HG03045 (cell line): ENCODE data around the gene ARHGEF10L.

Experiments used
- ATAC-seq: cut with Tn5 transposase; IDR thresholded peaks from one replicate; pipeline ENCODE4 v1.9.1; 2021; ENCODE audit warnings: mild to moderate bottlenecking, moderate library complexity; ENCODE audit not compliant: unreplicated experiment

The ARHGEF10L gene

DNA sequence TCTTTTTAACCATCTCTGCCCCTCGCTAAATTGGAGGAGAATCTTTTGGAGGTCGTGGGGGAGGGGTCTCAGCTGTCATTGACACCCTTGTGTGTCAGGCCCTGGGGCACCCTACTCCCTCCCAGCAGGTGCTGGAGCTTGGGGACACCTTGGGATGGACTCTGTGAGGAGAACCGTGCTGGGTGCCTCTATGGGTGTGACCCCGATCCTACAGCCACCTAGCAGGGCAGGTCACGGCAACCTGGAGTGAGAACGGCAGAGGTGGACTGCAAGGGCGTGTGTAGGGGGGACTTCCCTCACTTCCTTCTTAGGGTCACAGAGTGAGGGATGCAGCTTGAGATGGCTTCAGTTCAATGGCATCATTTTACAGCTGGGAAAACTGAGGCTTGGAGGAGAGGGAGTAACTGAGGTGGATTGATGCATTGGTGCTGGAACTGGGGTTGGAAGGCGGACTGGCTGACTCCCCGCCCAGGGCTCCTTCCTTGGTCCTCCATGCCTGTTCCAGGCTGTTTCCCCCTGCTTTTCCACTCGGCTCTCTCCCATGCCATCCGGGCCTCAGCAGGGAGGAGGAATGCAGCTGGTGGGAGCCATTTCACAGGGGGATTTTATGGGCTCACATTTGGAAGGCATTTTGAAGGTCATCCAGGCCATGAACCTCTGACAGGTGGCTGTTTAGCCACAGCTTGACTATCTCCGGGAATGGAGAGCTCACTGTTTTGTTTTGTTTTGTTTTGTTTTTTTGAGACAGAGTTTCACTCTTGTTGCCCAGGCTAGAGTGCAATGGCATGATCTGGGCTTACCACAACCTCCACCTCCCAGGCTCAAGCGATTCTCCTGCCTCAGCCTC, 18.8 kb upstream of the ARHGEF10L start:
- ATAC-seq: no peak

DNA sequence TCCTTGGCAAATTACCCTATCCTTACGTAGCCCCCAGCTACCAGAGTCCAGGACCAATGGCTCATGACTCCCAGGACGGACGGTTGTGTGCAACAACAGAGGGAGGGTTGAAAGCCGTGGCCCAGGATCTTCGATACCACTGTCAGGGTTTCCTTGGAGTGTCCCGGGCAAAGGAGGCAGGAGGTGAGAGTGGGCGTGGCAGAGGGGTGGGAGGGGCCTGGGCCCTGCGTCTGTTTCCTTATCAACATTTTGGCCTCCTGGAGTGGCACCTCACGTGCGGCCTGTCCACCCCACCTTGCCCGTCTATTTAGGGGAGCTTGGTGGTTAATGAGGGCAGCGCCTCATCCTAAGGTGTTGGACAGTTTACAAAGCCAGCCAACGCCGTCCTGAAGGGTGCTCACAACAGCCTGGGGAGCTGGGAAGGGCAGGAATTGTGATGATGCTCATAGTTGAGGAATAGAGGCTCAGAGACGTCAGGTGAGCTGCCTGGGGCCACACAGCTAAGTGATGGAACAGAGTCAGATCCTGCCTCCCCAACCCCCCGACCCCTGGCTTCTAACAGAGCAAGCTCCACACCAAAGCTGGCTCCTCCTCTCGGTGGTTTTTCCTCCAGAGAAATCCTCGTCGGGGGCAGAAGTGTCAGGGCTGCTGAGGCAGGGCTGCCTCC, 17.4 kb upstream of the ARHGEF10L start:
- no peak for ATAC-seq

DNA sequence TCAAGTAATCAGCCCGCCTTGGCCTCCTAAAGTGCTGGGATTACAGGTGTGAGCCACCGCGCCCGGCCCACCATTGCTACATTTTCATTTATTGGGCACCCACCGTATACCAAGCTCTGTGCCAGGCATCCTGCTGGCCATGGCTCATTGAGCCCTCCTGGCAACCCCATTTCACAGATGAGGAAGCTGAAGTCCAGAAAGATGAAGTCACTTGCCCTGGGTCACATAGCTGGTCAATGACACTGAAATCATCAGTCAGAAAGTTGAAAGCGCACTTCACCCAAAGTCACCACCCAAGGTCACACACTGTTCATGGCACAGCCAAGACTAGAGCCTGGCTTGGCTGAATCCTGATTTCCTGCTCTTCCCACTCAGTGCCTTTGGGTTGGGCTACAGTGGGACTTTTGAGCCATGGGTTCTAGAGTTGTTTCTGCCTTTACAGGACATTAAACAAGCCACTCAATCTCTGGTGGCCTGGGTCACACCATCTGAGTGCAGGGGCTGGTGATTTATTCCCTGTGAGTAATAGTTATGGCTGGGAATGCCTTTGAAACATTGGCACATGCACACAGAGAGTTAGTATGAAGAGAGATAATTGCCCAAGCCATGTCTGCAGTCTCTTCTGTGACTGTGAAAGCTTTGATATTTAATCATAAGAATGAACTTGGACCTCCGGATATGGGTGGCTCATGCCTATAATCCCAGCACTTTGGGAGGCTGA, 16.0 kb upstream of the ARHGEF10L start:
- no peak for ATAC-seq

DNA sequence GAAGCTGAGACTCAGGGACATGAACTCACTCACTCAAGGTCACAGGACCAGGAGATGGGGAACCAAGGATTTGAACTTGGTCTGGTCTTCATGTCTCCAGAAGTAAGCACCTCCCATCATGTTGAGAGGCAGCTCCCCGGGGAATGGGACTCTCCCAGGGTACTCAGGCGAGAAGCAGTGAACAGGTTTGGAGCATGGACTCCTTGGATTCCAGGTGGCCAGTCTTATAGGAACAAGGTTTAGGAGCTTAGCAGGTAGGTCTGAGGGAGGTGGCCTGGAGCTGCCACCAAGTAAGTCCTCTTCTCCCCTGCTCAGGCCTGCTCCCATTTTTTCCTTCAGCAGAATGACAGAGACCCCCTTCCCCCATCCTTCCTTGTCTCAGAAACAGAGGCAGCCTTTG, 14.9 kb upstream of the ARHGEF10L start:
- ATAC-seq: no peak

DNA sequence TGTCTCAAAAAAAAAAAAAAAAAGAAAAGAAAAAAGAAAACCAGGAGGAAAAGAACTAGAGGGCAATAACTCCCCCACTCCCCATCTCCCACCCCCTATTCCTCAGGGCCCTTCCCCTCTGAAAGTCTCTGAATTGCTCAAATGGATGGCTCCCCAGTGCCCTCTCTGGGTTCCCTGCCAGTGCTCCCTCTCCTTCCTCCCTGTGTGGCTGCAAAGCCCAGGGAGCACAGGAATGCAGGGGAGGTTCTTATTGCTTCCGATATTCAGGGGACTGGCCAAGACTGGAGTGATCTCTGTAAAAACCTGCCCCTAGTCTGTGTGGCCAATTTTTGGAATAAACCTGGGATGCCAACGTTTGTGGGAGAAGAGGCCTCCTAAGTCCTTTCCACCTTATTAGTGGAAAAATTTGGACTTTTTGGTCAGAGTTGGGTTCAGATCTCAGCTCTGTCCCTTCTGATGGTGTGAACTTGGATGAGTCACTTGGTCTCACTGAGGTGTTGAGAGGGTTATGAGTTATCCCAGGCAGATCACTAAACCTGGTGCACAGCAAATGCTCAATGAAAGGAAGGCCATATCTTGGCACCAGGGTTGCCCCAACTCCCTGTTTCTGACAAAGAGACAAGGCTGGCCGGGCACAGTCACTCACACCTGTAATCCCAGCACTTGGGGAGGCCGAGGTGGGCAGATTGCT, 13.4 kb upstream of the ARHGEF10L start:
- no peak for ATAC-seq

DNA sequence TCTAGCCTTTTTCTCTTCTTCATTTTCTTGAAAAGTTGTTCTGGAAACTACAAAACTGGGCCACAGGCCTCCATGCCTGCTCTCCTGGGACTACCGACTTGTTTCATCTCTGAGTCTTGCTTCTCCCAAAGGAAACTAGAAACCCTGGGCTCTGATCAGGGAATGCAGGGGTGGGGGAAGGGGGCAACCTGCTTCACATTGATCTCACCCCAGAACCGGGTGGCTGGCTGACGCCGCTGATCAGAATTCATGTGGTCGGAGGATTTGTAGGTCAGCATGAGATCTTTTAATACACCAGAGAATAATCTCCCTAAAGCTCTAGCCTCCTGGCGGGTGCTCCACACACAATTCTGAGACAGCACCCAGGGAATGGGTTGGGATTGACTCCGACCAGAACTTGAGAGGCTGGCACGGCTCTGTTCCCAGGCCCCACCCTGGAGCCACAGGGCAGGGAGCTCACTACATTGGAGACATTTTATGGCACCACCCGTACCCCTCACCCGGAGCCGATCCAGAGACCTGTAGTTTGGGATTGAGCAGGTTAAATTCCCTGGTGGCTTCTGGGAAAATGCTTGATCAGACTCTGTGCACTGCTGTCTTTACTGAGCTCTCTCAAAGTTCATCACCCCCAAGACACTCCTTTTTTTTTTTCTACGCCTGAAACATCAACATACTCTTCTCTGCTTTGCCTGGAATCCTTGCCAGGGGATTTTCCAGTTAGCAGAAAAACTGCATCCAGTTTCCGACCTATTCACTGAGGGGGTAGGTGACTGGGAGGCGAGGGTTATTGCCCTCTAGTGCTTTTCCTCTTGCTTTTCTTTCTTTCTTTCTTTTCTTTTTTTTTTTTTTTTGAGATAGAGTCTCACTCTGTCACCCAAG, 12.2 kb upstream of the ARHGEF10L start:
- ATAC-seq: no peak

DNA sequence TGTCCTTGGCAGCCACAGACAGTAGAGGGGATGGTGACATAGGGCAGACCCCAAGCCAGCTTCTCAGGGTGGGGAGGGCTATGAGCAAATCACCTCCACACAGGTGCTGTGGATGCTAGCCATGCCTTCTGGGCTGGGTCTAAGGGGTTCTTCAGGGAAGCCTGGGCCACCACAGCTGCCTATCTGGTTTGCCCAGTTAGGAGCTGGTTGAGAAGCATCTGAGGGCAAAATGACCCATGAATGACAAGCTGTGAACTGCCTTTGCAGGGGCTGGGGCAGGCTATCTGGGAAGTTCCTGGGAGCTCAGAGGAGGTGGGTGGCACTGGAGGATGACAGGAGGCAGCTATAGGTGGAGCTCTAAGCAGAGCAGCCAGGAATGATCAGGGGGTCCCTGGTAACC, 10.1 kb upstream of the ARHGEF10L start:
- no peak for ATAC-seq

DNA sequence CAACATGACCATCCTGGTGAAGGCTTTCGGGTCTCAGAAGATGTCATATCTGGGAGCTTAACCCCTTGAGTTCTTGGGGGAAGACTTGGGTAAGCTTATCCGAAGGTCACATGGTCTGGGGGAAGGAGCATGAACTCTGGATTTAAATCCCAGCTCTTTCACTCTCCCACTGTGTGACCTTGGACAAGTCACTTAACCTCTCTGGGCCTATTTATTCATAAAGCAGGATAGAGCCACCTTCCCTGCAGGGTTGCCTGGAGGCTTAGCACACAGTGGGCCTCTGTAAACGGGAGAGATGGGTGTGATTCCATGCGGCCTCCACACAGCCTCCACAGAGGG, 8.2 kb upstream of the ARHGEF10L start:
- ATAC-seq: no peak

DNA sequence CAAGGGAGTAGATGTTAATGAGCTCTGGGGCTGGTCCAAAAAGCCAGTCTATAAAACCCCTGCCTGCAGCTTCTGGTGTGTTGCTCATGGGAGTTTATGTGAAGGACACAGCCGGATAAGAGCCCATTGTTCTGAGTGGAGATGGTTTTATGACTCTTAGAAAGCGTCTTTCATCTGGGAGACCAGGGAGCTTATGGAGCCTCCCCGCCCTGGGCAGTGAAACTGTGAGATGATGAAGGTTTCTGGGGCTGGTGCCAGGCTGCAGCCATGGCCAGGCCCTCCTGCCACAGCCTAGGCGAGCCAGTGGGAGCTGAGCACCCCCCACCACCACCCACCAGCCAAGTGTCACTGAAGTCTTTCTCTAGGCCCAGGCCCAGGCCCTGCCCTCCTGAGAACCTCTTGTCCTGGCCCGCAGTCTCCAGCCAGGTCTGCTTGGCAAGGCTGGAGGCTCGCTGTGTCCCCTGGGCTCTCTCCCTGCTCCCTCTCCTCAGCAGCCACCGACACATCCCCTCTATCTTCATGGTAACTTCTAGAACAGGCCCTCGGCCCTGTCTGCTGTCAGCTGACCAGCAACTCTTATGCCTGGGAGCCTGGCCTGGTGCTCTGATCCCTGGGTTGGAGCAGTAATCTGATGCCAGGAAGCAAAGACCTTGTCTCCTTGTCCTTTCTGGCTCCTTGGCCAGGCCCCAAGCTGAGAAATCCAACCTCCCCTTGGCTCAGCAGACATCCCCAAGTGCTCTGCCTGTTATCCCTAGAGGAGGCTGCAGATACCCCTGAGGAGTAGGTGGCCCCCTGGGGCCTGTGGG, 7.6 kb upstream of the ARHGEF10L start:
- no peak for ATAC-seq

DNA sequence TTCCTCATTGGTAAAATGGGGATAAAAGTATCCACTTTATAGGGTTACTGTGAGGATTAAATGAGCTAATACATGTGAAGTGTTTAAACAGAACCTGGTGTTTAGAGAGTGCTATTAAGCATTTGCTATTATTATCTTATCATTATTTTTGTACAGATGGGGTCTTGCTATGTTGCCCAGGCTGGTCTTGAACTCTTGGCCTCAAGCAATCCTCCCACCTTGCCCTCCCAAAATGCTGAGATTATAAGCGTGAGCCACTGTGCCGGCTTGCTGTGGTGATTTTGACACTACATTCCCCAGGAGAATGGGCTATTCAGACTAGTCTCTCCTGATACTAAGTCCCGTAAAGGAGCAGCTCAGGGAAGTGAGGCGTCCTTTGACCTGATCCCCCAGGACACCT, 6.3 kb upstream of the ARHGEF10L start:
- no peak for ATAC-seq

DNA sequence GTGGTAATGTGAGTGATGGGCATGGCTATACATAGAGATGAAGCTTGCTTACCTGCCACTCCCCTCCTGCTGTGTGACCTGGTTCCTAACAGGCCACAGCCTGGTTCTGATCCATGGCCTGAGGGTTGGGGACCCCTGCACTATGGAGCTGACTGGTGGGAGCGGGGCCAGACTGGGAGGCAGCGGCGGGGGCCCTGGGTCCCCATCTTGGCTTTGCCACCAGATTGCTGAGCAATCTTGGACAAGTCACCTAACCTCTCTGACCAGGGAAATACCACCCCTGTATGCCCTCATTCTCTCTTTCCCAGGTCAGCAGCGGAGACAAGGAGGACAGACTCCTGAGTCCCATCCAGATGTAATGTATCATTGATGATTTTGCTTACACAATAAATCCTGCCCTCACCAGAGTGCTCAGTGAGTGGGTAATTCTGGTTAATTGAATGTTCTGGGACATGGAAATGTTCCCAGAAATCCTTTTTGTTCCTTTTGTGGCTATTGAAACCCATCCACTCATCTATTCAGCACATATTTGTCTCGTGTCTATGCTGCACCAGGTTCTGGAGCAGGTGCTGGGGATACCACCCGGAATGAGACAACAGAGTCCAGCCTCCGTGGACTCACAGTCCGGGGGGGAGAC, 4.1 kb upstream of the ARHGEF10L start:
- no peak for ATAC-seq

DNA sequence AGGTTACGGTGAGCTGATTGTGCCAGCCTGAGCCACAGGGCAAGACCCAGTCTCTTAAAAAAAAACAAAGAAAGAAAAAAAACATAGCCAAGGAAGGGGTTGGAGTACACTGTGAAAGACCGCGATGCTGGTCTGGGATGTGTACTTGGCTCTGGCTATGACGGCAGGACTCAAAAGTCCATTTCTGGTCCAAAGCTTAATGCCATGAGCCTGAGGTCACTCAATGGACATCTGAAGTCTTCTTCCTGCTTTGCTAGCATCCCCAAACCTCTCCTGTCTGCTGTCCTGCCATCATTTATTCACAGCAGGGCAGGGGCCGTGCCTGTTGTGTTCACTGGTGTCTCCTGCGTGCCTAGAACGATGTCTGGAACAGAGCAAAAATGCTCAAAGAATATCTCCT, 1.5 kb upstream of the ARHGEF10L start:
- ATAC-seq: no peak

DNA sequence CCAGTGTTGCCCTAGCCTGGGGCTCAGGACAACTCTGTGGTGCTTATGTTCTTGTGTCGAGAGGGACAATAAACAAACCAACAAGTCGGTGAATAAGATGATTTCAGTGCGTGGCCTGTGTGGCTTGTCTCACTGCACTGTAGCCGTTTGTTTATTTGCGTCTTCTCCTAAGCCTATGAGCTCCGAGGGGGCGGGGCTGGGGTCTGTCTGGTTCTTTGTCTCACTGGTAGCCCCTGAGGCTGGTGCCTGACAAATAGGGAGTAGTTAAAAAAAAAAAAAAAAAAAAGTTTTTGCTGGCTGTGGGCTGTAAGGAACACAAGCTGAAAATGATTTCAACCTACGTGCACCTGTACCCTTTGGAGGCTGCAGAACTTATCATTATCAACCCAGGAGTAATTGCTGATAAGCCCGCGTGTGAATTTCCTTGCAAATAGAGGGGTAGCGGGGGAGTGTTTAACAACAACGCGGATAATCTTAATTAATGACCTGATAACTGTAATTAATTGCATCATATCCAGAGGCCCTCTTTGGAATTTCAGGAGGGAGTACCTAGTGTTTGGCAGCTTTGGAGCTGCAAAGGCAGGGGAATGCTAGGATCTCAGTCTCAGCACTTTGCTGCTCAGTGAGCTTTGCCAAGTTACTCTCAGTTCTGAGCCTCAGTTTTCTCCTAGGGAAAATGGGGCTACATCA, 925 bp upstream of the ARHGEF10L start:
- no peak for ATAC-seq

DNA sequence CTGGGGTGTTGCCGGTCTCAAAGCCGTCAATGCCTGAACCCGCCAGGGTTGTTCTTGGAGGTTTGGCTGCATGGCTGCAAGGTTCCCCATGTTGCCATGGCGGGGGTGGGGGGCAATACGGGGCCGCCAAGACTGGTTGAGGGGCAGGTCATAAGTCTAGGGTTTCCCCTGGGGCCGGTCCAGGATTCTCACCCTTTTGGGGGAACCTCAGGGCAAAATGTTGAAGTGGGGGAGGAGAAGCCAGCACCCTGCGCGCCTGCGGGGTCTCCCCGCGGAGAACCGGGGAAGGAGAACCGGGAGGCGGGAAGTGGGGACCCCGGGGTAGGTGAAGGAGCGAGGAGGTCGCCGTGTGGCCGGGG, 401 bp upstream of the ARHGEF10L start:
- no peak for ATAC-seq

DNA sequence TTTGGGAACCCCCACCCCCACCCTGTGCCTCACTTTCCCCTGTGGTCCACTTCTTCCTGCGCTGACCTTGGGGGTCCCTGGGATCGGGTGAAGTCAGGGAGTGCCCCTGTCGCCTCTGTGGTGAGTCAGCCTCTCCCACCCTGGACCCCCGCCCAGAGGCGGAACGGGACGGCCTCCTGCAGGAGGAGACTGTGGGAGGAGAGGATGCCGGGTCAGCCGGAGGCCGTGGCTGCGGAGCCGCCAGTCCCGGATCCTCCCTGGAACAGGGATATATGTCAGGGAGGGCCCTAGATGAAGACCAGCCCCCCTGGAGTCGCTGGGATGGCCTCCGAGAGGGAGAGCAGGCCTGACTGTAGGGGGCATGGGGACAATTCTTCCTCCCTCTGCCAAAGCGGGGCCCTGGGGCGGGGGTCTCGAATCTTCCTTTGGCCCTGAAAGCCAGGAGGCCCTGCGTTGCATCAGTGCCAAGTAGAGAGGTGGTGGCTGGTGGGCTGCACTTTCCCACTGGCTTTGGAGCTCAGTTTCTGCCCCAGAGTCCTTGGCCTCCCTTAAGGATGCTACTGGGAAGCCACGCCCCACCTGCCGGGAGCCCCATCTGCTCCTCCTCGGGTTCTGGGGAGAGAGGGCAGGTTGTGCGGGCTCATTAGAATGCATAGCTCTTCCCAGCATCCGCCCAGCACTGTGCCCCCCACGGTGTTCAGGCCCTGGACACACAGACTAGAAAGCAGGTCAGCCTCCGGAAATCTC, 930 bp downstream of the ARHGEF10L start:
- no peak for ATAC-seq

DNA sequence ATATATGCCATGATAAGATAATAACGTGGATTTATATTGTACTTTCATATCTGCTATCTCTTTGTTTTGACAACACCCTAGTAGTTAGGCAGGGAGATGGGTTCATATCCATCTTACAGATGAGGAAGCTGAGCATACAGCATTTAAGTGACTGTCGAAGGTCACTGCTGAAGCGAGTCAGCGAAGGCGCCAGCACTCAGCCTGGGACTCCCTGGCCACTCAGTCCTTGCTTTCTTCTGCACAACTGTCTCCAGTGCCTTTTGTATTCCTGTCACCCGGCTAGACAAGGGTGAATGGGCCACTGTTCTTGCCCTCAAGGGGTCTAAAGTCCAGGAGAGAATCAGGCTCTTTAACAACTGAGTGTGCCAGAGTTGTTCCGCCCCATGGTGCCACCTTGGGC, 3.1 kb downstream of the ARHGEF10L start:
- ATAC-seq: no peak

DNA sequence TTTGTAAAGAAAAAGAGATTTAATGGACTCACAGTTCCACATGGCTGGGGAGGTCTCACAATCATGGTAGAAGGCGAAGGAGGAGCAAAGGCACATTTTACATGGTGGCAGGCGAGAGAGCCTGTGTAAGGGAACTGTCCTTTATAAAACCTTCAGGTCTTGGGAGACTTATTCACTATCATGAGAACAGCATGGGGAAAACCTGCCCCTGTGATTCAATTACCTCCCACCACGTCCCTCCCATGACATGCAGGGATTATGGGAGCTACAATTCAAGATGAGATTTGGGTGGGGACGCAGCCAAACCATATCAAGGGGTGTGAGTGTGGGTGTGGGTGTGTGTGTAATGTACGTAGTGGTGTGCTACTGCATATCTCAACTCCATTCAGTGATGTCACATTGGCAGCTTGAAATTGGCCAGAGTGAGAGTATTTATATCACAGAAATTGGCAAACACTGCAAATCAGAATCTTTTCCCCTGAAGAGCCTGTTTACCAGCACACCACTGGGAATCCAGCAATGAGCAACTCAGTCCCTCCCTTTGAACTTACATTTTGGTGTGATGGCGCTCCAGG, 5.4 kb downstream of the ARHGEF10L start:
- ATAC-seq: no peak

DNA sequence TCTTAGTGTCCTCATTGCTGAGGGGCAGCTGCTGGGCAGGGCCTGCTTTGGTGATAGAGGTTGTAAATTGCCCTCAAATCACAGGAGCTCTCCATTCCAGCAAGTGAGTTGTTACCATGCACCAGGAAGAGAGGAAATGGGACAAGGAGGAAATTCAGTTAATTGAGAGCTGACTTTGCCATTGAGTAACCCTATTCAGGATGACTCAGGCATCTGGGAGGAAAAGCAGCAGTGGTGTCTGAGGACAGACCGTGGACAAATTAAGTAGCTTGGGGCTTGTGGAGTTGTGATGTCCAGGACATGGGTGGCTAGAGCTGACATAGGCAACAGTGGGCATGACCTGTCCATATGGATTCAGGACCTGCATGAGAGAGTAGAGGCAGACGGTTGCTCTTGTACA, 5.9 kb downstream of the ARHGEF10L start:
- ATAC-seq: no peak
